Ishikawa (cell line): ENCODE results near the gene MAVS.

ENCODE experiments used
- CREB1 ChIP-seq: IDR thresholded peaks from 2 replicates; pipeline ENCODE4 v1.6.1; 2012; ENCODE audit warnings: low read depth
- EP300 ChIP-seq: IDR thresholded peaks from 2 replicates; pipeline ENCODE4 v1.6.1; 2012; ENCODE audit warnings: borderline replicate concordance
- TAF1 ChIP-seq: IDR thresholded peaks from 2 replicates; pipeline ENCODE4 v1.6.1; 2012; ENCODE audit warnings: low read depth, mild to moderate bottlenecking
- TEAD4 ChIP-seq: IDR thresholded peaks from 2 replicates; pipeline ENCODE4 v1.6.1; 2012
- TF ChIP-seq, protein P1 (sequence below): IDR thresholded peaks from 2 replicates; pipeline ENCODE4 v1.6.1; 2012; ENCODE audit warnings: low read depth, mild to moderate bottlenecking
- TF ChIP-seq, protein P2 (sequence below): IDR thresholded peaks from 2 replicates; pipeline ENCODE4 v1.6.1; 2012

DNA sequence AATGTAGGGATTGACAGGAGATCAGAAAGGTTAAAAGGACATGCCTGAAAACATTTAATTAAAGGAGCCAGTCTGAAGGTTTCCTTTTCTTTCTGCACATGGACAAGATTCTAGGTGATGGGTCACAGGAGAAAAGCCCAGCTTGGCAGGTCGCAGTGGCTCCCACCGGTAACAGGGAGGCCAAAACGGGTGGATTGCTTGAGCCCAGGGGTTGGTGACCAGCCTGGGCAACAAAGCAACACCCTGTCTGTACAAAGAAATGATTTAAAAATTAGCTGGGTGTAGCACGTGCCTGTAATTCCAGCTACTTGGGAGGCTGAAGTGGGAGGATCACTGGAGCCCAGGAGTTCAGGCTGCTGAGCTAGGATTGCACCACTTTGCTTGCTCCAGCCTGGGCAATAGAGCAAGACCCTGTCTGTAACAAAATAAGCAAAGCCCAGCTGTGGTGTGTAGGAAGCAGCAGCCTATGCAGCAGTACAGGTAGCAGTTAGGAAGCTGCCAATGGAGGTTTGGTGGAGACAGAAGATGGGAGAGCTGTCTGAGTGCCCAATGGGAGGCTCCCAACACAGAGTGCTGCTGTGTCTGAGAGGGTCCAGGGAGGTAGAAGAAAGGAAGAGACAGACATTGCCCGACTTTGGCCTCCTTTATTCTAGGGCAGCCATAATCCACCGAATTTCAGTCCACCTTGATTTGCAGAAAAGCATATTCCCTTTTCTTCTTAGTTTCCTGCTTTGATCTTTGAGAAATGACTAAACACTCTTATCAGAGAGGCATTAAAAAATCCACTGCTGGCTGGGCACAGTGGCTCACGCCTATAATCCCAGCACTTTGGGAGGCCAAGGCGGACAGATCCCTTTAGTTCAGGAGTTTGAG is 33.4 kb upstream of the MAVS start:
- TF ChIP-seq, protein P1, sequence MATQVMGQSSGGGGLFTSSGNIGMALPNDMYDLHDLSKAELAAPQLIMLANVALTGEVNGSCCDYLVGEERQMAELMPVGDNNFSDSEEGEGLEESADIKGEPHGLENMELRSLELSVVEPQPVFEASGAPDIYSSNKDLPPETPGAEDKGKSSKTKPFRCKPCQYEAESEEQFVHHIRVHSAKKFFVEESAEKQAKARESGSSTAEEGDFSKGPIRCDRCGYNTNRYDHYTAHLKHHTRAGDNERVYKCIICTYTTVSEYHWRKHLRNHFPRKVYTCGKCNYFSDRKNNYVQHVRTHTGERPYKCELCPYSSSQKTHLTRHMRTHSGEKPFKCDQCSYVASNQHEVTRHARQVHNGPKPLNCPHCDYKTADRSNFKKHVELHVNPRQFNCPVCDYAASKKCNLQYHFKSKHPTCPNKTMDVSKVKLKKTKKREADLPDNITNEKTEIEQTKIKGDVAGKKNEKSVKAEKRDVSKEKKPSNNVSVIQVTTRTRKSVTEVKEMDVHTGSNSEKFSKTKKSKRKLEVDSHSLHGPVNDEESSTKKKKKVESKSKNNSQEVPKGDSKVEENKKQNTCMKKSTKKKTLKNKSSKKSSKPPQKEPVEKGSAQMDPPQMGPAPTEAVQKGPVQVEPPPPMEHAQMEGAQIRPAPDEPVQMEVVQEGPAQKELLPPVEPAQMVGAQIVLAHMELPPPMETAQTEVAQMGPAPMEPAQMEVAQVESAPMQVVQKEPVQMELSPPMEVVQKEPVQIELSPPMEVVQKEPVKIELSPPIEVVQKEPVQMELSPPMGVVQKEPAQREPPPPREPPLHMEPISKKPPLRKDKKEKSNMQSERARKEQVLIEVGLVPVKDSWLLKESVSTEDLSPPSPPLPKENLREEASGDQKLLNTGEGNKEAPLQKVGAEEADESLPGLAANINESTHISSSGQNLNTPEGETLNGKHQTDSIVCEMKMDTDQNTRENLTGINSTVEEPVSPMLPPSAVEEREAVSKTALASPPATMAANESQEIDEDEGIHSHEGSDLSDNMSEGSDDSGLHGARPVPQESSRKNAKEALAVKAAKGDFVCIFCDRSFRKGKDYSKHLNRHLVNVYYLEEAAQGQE, result no peak
- TF ChIP-seq TAF1 (no peak), EP300 (no peak), CREB1 (no peak), TEAD4 (no peak)
- TF ChIP-seq, protein P2, sequence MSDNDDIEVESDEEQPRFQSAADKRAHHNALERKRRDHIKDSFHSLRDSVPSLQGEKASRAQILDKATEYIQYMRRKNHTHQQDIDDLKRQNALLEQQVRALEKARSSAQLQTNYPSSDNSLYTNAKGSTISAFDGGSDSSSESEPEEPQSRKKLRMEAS, result no peak
